Heart left ventricle (tissue), 16 donors: Measurements from ENCODE around the gene ZNF771. TPM values are rescaled to one million over a fixed set of nuclear protein-coding genes. Genes with fewer than 3 reads are reported as not detected.

Experiments
- ATAC-seq, 4 donors: fragments of 200-7000 bp; cut with Tn5 transposase; one replicate each; pipeline ENCODE4 v1.9.1; 2020 to 2022; ENCODE audit warnings: moderate library complexity in 4 of 4, mild to moderate bottlenecking in 3 of 4, moderate number of reproducible peaks in 1 of 4
- DNase-seq, 5 donors: peaks; one replicate each; pipeline ENCODE4 v3.0.0-alpha.2; 2020
- H3K27ac ChIP-seq, 12 donors: fragments of 200-600 bp; sonication (generic) in 4 of 12; one replicate each; pipeline versions ENCODE4 v1.5.0 to v1.8.0; 2016 to 2022; ENCODE audit warnings: mild to moderate bottlenecking in 2 of 12
- H3K27me3 ChIP-seq, 9 donors: fragments of 200-600 bp; sonication (generic) in 2 of 9; one replicate each; pipeline versions ENCODE4 v1.5.1 to v1.8.0; 2016 to 2022; ENCODE audit warnings: mild to moderate bottlenecking in 3 of 9
- H3K36me3 ChIP-seq, 9 donors: fragments of 200-600 bp; sonication (generic) in 2 of 9; one replicate each; pipeline versions ENCODE4 v1.5.0 to v1.8.0; 2018 to 2022; ENCODE audit warnings: mild to moderate bottlenecking in 2 of 9
- H3K4me1 ChIP-seq, 12 donors: fragments of 200-600 bp; sonication (generic) in 4 of 12; one replicate each; pipeline versions ENCODE4 v1.5.0 to v1.8.0; 2016 to 2022; ENCODE audit warnings: mild to moderate bottlenecking in 3 of 12
- H3K4me3 ChIP-seq, 12 donors: fragments of 200-600 bp; sonication (generic) in 4 of 12; one replicate each; pipeline versions ENCODE4 v1.5.0 to v1.8.0; 2017 to 2022; ENCODE audit warnings: mild to moderate bottlenecking in 9 of 12, moderate library complexity in 4 of 12
- H3K9me3 ChIP-seq, 12 donors: fragments of 200-600 bp; sonication (generic) in 4 of 12; one replicate each; pipeline versions ENCODE4 v1.5.0 to v1.8.0; 2016 to 2022; ENCODE audit warnings: mild to moderate bottlenecking in 1 of 12
- CTCF ChIP-seq, 12 donors: fragments of 200-600 bp; sonication (generic) in 4 of 12; IDR thresholded peaks; one replicate each; pipeline versions ENCODE4 v1.5.0 to v1.8.0; 2018 to 2022; ENCODE audit warnings: antibody characterized with exemption in 12 of 12, mild to moderate bottlenecking in 5 of 12
- POLR2A ChIP-seq, 2 donors: fragments of 450-650 bp; IDR thresholded peaks; one replicate each; pipeline ENCODE4 v1.6.1; 2017; ENCODE audit warnings: antibody characterized with exemption in 2 of 2, mild to moderate bottlenecking in 2 of 2, moderate library complexity in 2 of 2
- WGBS, 4 donors: extraction: QIAGEN DNeasy Blood & Tissue Kit in 2 of 4; methylation state at CpG; one replicate each; pipeline versions ENCODE4 v1.1.5 to v1.1.7; 2013 to 2018; 5-methylcytosine and 5-hydroxymethylcytosine counted together
- intact Hi-C, 10 donors: fragments of 100-400 bp; cut with DNase I; formaldehyde crosslinking; loops; one replicate each; pipeline versions ENCODE4 v1.11.1 to v1.14.2; 2022
- polyA plus RNA-seq, 2 donors: library from polyadenylated mRNA; stranded (reverse); fragments of 200-250 nt; gene quantifications; one replicate each; pipeline ENCODE4 v1.2.3, GENCODE V29; 2013
- total RNA-seq, 9 donors: library from RNA; depleted of rRNA in 2 of 9; stranded (reverse); fragments of >200 nt in 2 of 9; fragmentation: NEBNext Ultra II Directional in 3 of 9; extraction: Animal tissue kit (Norgen Biotek cat#: 25700) in 3 of 9; gene quantifications; one replicate each; pipeline versions ENCODE4 v1.1.0 to v1.2.4, GENCODE V29; 2016 to 2023
- donor health status: ischemic (EF 13 %, LVEDD 7.1; RV severe dilation, severe dysfunction).
- donor health status: healthy with polysubstance abuse.
- donor health status: DM: no; HTN: yes; CAD: no.
- donor health status: DM: no; HTN: no; CAD: no.
- donor health status: ischemic (EF 25% LVEDD 6.9; RV normal size, moderate dysfunction).
- donor health status: ischemic (EF 25% LVEDD 5.7; RV mildly dilated, moderate dysfunction).
- donor health status: healthy.
- donor health status: DM: yes; HTN: yes; CAD: no.
- donor health status: ischemic (EF 35%, LVEDD 5.7; RV mildly dilated, moderate dysfunction).
- donor health status: nonischemic (EF 11% LVEDD 7.7; RV severe dilation, severe dysfunction).
- donor health status: DM: yes; HTN: yes; CAD: no.
- donor health status: PGD.
- donor health status: ischemic (EF 29% LVEDD 5.4; RV normal size, mild dysfunction).
- donor health status: nonischemic (EF 23%, LVEDD 6.1; RV moderate dilation, normal function).

ZNF771 gene
- total and polyA plus RNA-seq, 11 donors, result 4.4 to 18.8 (median 6.8) TPM

GRCh38 chr16:30409125-30410060 is 2.0 kb downstream of the ZNF771 start:
- Histone ChIP-seq H3K4me3 (peak overlapping the region in 3 of 12 donors; percentile 0 to 16 (median 13)), H3K36me3 (peaks cover 0 to 34% (median 20%) of the 10 kb centered on the region in 9 donors)
- intact Hi-C loops, result loop anchor here in 7 of 10 donors (5.0 to 10.0 kb wide), 8 partner anchors 42 to 345 kb away; partner anchors contain the start of genes TBX6 (in 4 of the 7), YPEL3 (in 3 of the 7), ALDOA (in 2 of the 7) and MAPK3 (in 2 of the 7)

DNA sequence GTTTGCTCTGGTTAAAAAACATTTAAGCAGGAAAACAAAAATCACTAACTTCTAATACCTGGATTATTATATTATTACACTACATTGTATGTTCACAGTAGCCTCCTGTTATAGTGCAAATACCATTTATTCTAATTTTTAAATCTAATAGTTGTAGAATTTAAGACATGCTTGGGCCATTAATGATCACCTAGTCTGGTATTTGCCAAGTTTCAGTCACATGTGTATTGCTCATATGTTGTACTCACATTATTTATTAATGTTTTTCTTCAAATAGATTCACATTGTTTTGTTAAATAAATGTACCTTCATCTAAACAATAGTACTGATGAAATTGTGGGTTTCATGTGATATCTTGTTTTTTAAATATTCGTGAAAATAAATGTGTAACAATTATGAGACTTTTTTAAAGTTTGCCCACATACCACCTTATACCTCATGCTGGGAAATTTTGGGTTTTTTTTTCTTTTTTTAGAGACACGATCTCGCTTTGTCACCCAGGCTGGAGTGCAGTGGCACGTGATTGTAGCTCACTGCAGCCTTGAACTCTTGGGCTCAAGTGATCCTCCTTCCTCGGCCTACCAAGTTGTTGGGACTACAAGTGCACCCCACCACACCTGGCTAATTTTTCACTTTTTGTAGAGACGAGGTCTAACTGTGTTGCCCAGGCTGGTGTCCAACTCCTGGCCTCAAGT is 5.9 kb downstream of the ZNF771 start:
- Histone ChIP-seq H3K9me3 (no peaks in the 10 kb centered on the region), H3K27ac (peak overlapping the region in 4 of 12 donors; percentile 38 to 67 (median 46)), H3K4me1 (peaks cover 3 to 39% (median 19%) of the 10 kb centered on the region in 12 donors), H3K4me3 (no peak overlapping the region), H3K27me3 (no peaks in the 10 kb centered on the region), H3K36me3 (peaks cover 0 to 35% (median 20%) of the 10 kb centered on the region in 9 donors)
- ATAC-seq (no peak), DNase-seq (no peak)
- WGBS, 4 donors, result 86 to 93% (median 89%) methylated on average over 6 of the region's 6 CpGs
- intact Hi-C loops, result loop anchor here in 4 of 10 donors (10.0 kb wide), 4 partner anchors 58 to 348 kb away; partner anchors contain the start of genes ALDOA (in 2 of the 4), MAPK3 (in 2 of the 4), TBX6 (in 2 of the 4) and YPEL3 (in 2 of the 4)
- TF ChIP-seq POLR2A (IDR thresholded peaks at IDR 0.05), result no peak
- TF ChIP-seq CTCF (IDR thresholded peaks at IDR 0.05), result no peak

More at GRCh38 chr16:30409125-30410060, 2.0 kb downstream of the ZNF771 start:
- peak; percentile 89 to 94 (median 90) for DNase-seq
- Histone ChIP-seq H3K27ac (peak overlapping the region in 9 of 12 donors; percentile 0 to 50 (median 38)), H3K4me1 (peaks cover 0 to 36% (median 17%) of the 10 kb centered on the region in 12 donors), H3K27me3 (no peaks in the 10 kb centered on the region), H3K9me3 (no peaks in the 10 kb centered on the region)
- TF ChIP-seq CTCF (IDR thresholded peaks at IDR 0.05) (peak; percentile 92 to 98 (median 96)), POLR2A (IDR thresholded peaks at IDR 0.05) (no peak)
- ATAC-seq, result peak; percentile 66 to 82 (median 74)
- 40 to 47% (median 42%) methylated on average over 14 to 15 of the region's 15 CpGs for WGBS, 4 donors

- DNase-seq (no peak), ATAC-seq (peak in 2 of 4 donors; percentile 15 to 25)
- H3K27me3 ChIP-seq, result no peaks in the 10 kb centered on the region
- 60 to 74% (median 63%) methylated on average over 5 of the region's 5 CpGs for WGBS, 4 donors
- peak overlapping the region in 7 of 12 donors; percentile 3 to 67 (median 38) for H3K27ac ChIP-seq
- H3K4me1 ChIP-seq, result peaks cover 2 to 34% (median 14%) of the 10 kb centered on the region in 12 donors
- peaks cover 0 to 35% (median 20%) of the 10 kb centered on the region in 9 donors for H3K36me3 ChIP-seq
- intact Hi-C loops, result loop anchor here in 4 of 10 donors (10.0 kb wide), 4 partner anchors 59 to 349 kb away; partner anchors contain the start of genes ALDOA (in 2 of the 4), MAPK3 (in 2 of the 4), TBX6 (in 2 of the 4) and YPEL3 (in 2 of the 4)
- H3K9me3 ChIP-seq, result no peaks in the 10 kb centered on the region
- TF ChIP-seq CTCF (IDR thresholded peaks at IDR 0.05), result no peak
- TF ChIP-seq POLR2A (IDR thresholded peaks at IDR 0.05), result no peak
- H3K4me3 ChIP-seq, result no peak overlapping the region
These were observed 6.8 kb downstream of the ZNF771 start for GRCh38 chr16:30414159-30414558.
